NCI-H510A treated with DMSO at 0.1 percent for 48 hours (cell line): ENCODE measurements around the gene SLC39A11.
"Not testable (repeated sequence)": the region's sequence is repeated elsewhere in the genome, so short reads cannot be mapped to it uniquely, and the experiment has no call there.

Experiments
- DNase-seq: peaks from one replicate; lab custom pipeline; 2025; lab: John Stamatoyannopoulos, UW

The SLC39A11 gene, protein sequence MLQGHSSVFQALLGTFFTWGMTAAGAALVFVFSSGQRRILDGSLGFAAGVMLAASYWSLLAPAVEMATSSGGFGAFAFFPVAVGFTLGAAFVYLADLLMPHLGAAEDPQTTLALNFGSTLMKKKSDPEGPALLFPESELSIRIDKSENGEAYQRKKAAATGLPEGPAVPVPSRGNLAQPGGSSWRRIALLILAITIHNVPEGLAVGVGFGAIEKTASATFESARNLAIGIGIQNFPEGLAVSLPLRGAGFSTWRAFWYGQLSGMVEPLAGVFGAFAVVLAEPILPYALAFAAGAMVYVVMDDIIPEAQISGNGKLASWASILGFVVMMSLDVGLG

DNA sequence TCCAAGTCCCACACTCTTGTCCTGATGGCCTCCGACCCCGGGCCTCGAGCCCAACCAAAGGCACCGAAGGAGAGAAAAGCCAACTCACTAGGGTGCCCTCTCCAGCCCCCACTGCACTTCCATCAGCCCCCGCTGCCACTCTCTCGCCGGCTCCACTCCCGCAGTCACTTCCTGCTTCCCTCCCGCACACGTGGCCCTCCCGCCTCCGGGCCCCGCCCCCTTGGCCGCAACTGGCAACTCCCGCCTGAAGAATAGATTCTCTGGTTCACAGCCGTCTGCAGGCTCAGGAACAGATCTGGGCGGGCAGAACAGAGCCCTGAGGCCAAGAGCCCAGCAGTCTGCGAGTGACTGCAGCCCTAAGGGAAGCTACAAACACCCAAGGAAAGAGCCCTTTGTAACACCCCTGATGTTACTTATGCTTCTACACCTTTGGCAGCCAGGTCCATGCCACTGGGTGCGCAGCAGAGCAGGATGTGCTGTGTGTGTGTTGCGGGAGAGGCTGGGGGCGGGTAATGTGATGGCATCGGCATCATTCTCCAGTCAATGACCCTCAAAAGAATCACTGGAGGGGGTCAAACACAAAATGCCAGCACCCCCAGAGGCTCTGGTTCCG lies at the start of gene SLC39A11:
Gene SLC39A11 (minus strand): TSS at position 166 of the 613 bp plus-strand sequence. CDS start 3,924 bp downstream, outside the sequence.
- peak; percentile 90 for DNase-seq

DNA sequence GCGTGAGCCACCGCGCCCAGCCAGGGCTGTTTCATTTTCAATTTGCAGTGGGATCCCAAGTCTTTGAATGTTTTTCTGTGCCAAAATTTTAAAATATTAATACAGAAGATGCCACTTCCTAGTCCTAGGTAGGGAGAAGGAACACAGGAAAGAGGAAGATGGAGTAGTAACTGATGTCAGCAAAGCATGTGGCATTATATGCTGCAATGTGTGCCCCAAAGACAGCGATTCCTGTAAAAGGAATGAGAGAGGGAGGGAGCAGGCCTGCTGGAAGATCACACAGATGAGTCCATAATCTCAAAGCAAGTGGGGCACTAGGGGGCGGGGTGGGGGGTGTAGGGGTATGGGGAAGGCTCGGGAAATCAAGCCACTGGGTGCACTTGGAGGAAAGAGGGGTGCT lies 48.9 kb upstream of the SLC39A11 start:
- DNase-seq: no peak

DNA sequence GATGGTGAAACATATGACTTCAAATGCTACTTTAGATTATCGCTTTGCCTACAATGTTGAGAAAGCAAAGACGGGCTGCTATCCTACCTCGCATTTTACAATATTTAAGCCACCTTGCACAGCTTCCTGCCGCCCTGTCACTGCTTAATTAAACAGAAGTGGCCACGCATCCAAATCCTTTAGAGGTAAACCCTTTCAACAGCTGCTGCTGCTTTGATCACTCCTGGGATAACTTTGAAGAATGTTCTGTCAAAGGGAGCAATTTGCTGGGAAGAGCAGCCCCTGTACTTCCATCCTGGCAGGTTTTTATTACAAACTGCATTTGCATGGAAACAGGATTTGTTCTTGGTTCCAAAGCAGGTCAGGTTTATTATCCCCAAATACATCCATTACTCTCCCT lies 48.1 kb upstream of the SLC39A11 start:
- DNase-seq: no peak

DNA sequence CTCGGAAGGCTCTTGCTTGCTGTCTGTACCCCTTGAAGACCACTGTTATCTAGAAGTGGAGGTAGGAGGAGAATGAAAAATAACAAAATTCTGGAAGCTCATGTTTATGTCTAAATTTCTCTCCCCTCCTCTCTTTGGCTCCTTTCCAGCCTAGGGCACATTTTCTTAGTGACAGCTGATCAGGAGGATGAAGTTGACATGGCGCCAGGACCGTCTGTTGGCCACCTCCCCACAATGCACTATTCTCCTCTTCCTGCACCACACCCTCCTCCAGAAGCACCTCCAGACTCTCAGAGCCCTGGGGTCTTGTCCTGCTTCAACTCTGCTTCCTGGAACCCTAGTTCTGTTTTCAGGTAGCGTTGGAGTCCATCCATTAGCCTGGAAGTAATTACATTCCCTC lies 46.8 kb upstream of the SLC39A11 start:
- DNase-seq: no peak

DNA sequence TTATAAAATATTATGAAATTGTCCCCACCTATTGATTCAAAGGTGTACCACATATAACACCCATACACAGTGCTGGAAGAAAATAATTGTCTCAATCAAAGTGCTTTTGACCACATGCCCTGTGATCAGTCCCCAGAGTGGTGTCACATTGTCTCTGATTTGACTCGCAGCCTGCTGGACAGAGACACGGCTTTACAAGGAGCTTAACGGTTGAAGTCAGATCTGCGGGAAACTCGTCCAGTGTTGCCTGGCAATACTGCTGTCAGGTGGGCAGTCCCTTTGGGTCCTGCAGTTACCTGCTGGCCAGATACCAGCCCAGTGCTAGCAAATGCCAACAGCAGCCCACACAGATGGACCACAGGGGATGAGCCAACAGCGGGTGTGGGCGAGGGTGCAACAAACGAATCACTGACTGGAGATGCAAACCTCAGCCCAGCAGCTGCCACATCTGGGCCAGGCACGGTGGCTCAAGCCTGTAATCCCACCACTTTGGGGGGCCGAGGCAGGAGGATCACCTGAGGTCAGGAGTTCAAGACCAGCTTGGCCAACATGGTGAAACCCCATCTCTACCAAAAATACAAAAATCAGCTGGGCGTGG lies 46.2 kb upstream of the SLC39A11 start:
- no peak for DNase-seq

DNA sequence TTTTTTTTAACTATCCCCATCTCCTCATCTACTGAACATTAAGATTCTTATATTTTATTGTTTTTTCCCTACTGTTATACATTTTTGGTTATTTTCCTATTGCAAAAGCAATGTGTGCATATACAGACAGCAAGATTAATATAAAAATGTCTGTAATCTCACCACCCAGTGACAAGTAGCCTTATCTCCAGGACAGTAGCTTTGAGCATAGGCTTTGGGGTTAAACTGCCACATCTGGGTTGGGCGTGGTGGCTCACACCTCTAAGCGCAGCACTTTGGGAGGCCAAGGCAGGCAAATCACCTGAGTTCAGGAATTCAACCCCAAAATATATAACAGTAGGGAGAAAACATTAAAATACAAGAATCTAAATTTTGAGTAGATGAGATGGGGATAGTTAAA lies 44.9 kb upstream of the SLC39A11 start:
- DNase-seq: no peak

DNA sequence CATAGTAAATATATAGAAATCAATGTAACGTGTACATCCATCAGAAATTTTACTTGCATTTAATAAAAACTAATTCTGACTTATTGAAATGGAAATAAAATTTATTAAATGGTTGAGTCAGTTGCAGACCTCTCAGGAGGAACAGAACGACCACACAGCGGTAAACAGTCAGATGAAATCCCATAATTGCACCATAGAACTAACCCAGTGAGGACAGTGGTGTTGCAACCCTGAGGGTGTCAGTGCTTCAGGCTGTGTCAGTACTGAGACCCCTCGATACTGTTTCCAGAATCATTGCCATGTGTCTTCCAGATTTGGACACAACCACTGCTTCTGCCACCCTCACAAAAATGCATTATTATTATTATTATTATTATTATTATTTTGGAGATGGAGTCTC lies 43.3 kb upstream of the SLC39A11 start:
- no peak for DNase-seq

DNA sequence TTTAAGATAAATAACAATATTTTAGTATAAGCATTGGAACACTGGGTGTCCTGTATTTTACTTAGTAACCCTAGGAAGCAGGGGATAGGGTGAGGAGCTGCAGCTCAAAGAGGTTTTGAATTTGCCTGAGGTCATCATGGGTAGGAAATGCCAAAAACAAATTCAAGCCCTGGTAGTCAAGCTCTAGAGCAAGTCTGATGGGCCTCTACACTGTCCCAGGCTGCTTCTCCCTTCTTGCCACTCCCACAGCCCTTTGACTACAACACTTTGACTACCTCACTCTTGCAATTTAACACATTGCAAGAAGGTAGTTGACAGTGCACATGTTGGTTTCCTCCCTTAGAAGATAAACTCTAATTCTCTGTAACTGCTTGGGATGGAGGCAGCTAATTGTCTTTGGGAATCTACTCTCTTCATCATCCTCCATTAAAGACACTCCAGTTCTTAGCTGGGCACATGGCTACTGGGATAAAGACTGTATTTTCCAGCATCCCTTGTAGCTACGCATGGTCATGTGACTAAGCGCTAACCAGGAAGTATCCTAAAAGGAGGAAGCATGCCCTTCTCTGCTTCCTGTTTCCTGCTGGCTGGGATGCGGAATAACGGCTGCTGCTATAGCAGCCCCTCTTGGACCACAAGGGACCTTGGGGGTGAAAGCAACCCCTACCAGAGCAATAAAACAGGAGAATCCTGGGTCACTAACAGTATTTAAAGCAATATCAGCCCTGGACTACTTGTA lies 41.6 kb upstream of the SLC39A11 start:
- DNase-seq: no peak

DNA sequence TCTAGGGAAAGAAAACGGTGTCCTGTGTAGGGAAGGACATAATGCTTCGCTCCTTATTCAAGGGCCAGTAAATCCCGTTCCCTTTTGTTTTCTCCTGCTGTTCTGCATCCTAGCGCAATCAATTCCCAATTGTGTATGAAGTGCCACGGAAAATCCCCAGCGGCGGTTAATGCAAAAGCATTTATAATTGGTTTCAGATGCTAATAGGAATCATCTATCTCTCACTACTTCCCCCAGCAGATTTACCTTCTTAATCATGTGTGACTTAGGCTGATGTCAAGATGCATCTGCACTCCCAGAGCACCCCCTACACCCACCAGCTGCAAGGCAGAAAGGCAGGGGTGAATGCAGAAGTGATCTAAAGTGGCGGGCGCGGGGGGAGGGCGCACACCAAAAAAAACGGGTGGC lies 39.6 kb upstream of the SLC39A11 start:
- DNase-seq: no peak

DNA sequence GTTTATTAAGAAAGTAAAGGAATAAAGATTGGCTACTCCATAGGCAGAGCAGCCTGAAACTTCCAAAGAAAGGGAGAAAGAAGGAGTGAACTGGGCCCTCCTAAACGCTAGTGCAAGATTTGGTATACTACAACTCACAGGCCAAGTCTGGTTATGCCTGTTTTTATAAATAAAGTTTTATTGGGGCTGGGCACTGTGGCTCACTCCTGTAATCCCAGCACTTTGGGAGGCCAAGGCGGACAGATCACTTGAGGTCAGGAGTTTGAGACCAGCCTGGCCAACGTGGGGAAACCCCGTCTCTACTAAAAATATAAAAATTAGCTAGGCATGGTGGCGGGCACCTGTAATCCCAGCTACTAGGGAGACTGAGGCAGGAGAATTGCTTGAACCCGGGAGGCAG lies 39.0 kb upstream of the SLC39A11 start:
- not testable (repeated sequence) for DNase-seq

DNA sequence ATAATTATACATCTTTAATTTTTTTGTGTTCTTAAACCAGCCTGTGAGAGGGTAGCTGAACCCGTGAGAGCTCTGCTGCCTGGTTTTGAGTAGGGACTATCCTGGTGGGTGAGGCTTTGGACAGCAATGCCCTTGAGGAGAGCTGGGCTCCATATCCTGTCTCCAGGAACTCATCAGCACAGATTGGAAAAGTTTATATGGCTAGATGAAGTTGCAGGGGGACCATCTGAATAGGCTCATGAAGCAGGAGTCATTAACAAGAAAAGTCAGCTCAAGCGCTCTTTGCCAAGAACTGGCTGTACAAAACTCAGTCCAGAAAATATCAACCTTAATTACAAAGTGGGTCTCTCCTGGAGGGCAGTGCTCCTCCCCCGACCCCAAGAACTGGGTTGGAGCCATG lies 38.5 kb upstream of the SLC39A11 start:
- no peak for DNase-seq

DNA sequence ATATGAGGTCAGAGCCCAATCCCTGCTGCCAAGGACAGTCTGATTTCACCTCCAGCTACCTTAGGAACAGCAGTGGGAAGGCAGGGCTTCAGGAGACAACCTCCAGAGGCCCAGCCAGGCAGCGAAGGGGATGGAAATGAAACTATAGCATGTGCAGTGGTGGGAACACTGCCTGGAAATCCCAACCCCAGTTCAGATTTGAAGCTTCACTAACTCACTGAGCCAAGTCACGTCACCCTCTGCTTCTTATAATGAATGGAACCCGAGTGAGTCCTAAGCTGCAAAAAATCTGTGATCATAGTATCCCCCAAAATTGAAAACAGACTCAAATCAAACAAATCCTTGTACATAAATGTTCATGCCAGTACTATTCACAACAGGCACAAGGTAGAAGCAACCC lies 36.0 kb upstream of the SLC39A11 start:
- no peak for DNase-seq

DNA sequence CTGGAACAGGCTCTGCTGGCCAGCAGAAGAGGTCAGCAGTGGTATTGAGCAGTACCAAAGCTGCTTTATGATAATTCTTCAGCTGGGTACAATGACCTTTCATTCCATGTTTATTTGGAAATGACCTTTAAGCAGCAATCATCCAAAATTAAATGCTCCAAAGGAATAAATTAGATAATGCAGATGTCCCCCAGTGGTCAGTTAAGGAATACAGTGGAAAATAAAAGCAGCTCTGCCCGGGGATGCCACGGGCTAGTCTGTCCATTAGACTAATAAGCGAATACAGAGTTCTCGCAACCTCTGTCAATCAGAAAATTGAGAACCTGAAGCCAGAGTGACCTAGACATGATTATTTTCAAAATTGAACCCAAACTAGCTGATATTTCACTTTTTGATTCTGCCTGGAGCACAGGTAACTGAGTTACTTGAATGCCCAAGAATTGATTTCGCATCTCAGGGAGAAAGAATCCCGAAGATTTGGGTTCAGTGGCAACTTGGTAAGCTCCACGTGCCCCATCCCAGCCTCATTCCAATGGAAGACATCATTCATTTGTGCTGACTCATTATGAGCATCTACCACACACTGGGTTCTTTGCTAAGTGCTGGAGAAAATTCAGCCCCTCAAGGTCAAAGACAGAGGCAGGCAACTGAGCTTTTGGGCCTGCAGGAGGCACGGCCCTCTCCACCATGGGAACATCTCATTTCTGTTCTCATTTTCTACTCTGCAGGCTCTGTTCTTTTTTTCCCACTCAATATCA lies 34.4 kb upstream of the SLC39A11 start:
- DNase-seq: no peak

DNA sequence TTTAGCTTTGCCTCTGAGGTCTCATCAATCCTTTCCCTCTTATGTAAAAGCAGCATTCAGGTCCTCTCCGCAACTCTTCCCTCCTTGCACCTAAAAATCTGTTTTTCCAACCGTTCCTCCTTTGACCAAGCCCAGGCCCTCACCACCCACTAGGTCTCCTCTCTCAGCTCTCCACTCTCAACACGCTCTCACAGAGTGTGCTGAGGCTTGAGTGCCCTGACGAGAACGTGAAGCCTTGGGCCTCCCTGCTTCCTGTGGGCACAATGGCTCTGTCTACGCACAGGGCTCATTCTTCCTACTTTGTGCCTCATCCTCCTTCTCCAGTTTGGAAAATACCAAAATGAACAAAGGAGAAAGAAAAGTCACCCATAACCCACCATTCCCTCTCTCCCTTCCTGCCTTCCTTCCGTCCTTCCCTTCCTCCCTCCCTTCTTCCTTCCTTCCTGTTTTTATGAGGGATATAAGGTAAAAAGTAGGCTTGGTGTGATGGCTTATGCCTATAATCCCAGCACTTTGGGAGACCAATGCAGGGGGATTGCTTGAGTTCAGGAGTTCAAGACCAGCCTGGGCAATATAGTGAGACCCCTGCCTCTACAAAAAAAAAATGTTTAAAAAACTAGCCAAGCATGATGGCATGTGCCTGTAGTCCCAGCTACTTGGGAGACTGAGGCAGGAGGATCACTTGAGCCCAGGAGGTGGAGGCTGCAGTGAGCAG lies 31.3 kb upstream of the SLC39A11 start:
- DNase-seq: no peak

DNA sequence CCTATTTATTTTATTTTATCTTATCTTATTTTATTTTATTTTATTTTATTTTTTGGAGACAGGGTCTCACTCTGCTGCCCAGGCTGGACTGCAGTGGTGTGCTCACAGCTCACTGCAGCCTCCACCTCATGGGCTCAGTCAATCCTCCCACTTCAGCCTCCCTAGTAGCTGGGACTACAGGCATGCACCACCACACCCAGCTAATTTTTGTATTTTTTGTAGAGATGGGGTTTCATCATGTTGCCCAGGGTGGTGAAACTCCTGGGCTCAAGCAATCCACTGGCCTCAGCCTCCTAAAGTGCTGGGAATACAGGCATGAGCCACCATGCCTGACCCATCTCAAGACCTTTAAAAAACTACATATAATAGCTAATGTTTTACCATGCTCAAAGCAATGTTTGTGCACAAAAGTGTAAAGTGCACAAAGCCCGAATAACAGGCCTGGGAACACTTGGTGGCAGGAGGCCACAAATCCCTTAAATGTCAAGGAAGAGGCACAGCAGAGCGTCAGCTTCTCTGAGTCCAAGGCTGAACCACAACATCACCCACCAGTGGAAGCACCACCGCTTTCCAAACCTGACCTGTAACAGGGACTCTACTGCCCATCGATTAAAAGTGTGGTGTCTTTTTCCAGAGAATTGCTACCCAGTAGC lies 30.6 kb upstream of the SLC39A11 start:
- DNase-seq: no peak

DNA sequence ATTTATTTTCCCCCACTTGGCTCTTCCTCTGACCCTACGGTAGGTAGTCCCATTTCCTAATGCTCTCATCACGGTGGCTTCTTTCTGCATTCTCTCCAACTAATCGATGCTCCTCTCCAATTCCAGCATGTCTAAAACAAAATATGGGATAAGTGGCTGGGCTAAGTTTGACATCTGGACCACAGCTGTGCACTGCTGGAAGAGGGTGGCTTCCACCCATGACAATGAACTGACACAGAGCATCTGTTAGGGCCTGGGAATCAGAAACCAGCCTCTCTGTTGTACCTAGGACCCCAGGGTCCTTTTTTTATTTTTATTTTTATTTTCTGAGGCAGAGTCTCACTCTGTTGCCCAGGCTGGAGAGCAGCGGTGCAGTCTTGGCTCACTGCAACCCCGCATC lies 29.0 kb upstream of the SLC39A11 start:
- no peak for DNase-seq

DNA sequence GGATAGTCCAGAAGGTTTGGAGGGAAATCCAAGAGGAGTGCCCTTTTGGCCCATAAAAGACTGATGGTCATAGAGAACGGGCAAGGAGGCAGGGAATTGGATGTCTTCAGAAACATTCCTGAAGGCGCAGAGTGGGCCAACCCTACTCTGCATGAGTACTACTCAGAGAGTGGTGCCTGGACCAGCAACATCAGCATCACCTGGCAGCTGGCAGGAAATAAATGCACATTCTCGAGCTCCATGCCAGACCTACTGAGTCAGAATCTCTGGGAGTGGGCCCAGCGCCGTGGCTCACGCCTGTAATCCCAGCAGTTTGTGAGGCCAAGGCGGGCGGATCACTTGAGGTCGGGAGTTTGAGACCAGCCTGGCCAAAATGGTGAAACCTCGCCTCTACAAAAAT lies 27.1 kb upstream of the SLC39A11 start:
- DNase-seq: no peak

DNA sequence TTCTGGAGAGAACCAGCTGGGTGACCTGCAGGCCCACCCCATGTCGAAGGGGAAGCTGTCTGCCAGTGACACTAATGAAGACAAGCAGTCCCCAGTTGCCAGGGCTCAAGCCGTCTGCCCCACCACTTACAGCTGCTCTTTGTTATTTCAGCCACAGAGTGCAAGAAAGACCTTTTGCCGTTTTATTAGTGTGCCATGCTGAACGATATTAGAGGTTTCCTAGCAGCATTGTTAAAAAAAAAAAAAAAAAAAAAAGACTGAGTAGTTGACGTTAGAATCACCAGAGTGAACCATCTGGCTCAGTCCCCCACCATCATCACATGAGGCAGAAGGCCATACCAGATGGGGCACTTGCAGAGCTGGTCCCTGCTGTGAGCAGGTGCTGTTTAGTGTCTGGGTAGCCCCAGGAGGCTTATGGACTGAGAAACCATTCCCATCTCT lies 26.5 kb upstream of the SLC39A11 start:
- DNase-seq: peak; percentile 59

DNA sequence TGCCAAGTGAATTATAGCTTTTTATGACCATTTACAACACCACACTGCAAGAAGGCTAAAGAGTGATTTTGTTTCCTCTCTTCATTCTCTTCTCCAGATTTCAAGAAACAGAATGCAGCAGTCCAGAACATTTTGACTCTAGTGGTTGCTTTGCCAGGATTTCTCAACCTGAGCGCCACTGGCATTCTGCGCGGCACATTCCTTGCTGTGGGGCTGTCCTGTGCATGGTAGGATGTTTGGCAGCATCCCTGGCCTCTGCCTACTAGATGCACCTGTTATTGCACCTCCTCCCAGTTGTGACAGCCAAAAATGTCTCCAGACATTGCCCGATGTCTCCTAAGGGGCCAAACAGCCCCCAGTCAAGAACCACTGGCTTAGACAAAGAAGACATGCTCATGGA lies 25.7 kb upstream of the SLC39A11 start:
- no peak for DNase-seq

DNA sequence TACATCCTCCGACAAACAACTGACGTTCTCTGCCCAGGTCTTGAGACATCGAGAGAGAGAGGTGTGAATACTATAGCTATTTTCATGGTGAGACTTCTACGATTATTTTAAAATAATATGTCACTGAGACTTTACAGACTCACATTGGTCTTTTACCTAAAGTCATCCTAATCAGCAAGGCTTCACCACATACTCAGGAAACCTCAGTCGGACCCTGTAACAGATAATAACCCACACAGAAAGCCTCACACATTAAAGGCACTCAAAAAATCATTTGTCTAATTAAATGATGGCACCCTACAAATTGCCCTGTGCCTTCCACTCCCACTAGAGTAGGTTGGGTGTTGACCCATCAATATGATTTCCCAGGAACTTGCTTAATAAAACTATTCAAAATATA lies 19.8 kb upstream of the SLC39A11 start:
- DNase-seq: no peak

DNA sequence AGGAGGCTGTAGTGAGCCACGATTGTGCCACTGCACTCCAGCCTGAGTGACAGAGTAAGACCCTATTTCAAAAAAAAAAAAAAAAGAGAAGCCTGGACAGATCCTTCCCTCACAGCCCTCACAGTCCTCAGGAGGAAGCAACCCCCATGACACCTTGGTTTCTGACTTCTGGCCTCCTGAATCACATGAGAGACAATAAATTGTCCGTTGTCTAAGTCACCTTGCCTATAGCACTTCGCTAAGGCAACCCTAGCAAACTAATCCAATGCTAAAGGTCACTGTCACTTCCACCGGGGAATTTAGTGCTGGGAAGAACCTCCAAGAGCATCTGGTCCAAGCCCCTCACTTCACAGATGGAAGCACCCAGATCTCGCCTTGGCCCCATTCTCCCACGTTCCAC lies 18.9 kb upstream of the SLC39A11 start:
- DNase-seq: no peak
